ENCODE data around the gene QTRT2. TPM values are rescaled to one million over a fixed set of nuclear protein-coding genes. Genes with fewer than 3 reads are reported as not detected.

QTRT2 gene
- polyA plus RNA-seq, 1 donor from 2014 or later = 16.3 TPM

- peak overlapping the region; percentile 75 for H3K4me3 ChIP-seq (ENCODE audit: low read length)
- H2AFZ ChIP-seq (ENCODE audit: low read depth, low read length) = peak overlapping the region; percentile 69
- TF ChIP-seq RAD21 (conservative IDR thresholded peaks at IDR 0.05) = peak; percentile 19
- no peak for TF ChIP-seq SMC3 (conservative IDR thresholded peaks at IDR 0.05; ENCODE audit: poor library complexity)
- TF ChIP-seq MXI1 (conservative IDR thresholded peaks at IDR 0.05; ENCODE audit: poor library complexity, severe bottlenecking) = no peak
- peak overlapping the region; percentile 72 for H3K4me2 ChIP-seq (ENCODE audit: low read length)
- no peaks in the 10 kb centered on the region for H3K9me3 ChIP-seq (ENCODE audit: low read length)
- peak overlapping the region; percentile 57 for H3K9ac ChIP-seq (ENCODE audit: low read length)
- peaks cover 29% of the 10 kb centered on the region for H3K79me2 ChIP-seq (replicated peaks; ENCODE audit: insufficient read depth, low read length)
- H3K36me3 ChIP-seq (ENCODE audit: insufficient read depth, low read length) = no peaks in the 10 kb centered on the region
- no peaks in the 10 kb centered on the region for H3F3A ChIP-seq (ENCODE audit: insufficient read depth, low read length, poor library complexity, severe bottlenecking)
- no peaks in the 10 kb centered on the region for H4K20me1 ChIP-seq (ENCODE audit: insufficient read depth)
- H3K27ac ChIP-seq (ENCODE audit: low read length) = peak overlapping the region; percentile 38
- H3K9me2 ChIP-seq (ENCODE audit: insufficient read depth, low read length) = no peaks in the 10 kb centered on the region
- no peaks in the 10 kb centered on the region for H3K27me3 ChIP-seq (ENCODE audit: insufficient read depth, low read depth, low read length)
These were observed 442 bp downstream of the QTRT2 start for GRCh38 chr3:114057011-114057347.

- H2AFZ ChIP-seq (ENCODE audit: low read depth, low read length) = no peak overlapping the region
- no peak overlapping the region for H3K9ac ChIP-seq (ENCODE audit: low read length)
- H3F3A ChIP-seq (ENCODE audit: insufficient read depth, low read length, poor library complexity, severe bottlenecking) = no peaks in the 10 kb centered on the region
- H3K9me2 ChIP-seq (ENCODE audit: insufficient read depth, low read length) = no peaks in the 10 kb centered on the region
- H3K27me3 ChIP-seq (ENCODE audit: insufficient read depth, low read depth, low read length) = no peaks in the 10 kb centered on the region
- no peak overlapping the region for H3K4me2 ChIP-seq (ENCODE audit: low read length)
- H3K79me2 ChIP-seq (replicated peaks; ENCODE audit: insufficient read depth, low read length) = peaks cover 29% of the 10 kb centered on the region
- no peaks in the 10 kb centered on the region for H3K9me3 ChIP-seq (ENCODE audit: low read length)
- H3K27ac ChIP-seq (ENCODE audit: low read length) = no peak overlapping the region
- H4K20me1 ChIP-seq (ENCODE audit: insufficient read depth) = no peaks in the 10 kb centered on the region
- no peaks in the 10 kb centered on the region for H3K36me3 ChIP-seq (ENCODE audit: insufficient read depth, low read length)
- TF ChIP-seq CTCF (IDR thresholded peaks at IDR 0.05; ENCODE audit: poor library complexity, severe bottlenecking) (no peak), POLR2AphosphoS5 (IDR thresholded peaks at IDR 0.05) (no peak), TAF1 (IDR thresholded peaks at IDR 0.05; ENCODE audit: low read depth) (no peak), EP300 (conservative IDR thresholded peaks at IDR 0.05; ENCODE audit: poor library complexity, severe bottlenecking) (no peak), MXI1 (conservative IDR thresholded peaks at IDR 0.05; ENCODE audit: poor library complexity, severe bottlenecking) (no peak), SMC3 (conservative IDR thresholded peaks at IDR 0.05; ENCODE audit: poor library complexity) (no peak), EZH2 (IDR thresholded peaks at IDR 0.05; ENCODE audit: borderline replicate concordance, insufficient read depth, low read length, poor library complexity, severe bottlenecking) (no peak), RAD21 (conservative IDR thresholded peaks at IDR 0.05) (no peak)
- TF ChIP-seq, protein P1, sequence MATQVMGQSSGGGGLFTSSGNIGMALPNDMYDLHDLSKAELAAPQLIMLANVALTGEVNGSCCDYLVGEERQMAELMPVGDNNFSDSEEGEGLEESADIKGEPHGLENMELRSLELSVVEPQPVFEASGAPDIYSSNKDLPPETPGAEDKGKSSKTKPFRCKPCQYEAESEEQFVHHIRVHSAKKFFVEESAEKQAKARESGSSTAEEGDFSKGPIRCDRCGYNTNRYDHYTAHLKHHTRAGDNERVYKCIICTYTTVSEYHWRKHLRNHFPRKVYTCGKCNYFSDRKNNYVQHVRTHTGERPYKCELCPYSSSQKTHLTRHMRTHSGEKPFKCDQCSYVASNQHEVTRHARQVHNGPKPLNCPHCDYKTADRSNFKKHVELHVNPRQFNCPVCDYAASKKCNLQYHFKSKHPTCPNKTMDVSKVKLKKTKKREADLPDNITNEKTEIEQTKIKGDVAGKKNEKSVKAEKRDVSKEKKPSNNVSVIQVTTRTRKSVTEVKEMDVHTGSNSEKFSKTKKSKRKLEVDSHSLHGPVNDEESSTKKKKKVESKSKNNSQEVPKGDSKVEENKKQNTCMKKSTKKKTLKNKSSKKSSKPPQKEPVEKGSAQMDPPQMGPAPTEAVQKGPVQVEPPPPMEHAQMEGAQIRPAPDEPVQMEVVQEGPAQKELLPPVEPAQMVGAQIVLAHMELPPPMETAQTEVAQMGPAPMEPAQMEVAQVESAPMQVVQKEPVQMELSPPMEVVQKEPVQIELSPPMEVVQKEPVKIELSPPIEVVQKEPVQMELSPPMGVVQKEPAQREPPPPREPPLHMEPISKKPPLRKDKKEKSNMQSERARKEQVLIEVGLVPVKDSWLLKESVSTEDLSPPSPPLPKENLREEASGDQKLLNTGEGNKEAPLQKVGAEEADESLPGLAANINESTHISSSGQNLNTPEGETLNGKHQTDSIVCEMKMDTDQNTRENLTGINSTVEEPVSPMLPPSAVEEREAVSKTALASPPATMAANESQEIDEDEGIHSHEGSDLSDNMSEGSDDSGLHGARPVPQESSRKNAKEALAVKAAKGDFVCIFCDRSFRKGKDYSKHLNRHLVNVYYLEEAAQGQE (IDR thresholded peaks at IDR 0.05; ENCODE audit: borderline replicate concordance) = no peak
- no peak overlapping the region for H3K4me3 ChIP-seq (ENCODE audit: low read length)
These were observed 2.1 kb downstream of the QTRT2 start for GRCh38 chr3:114058646-114059045.
